Mononuclear cell (primary cell): ENCODE data around the gene CXCL9. TPM values are rescaled to one million over a fixed set of nuclear protein-coding genes. Genes with fewer than 3 reads are reported as not detected.
"Not testable (repeated sequence)": the region's sequence is repeated elsewhere in the genome, so short reads cannot be mapped to it uniquely, and the experiment has no call there.

Experiments
- H3K27me3 ChIP-seq: 2 replicates; pipeline ENCODE4 v1.6.0; 2011; ENCODE audit warnings: low read length, control low read depth; ENCODE audit not compliant: insufficient read depth
- H3K4me1 ChIP-seq: 2 replicates; pipeline ENCODE4 v1.5.1; 2011; ENCODE audit warnings: mild to moderate bottlenecking, low read length, control low read depth; ENCODE audit not compliant: insufficient read depth
- H3K4me3 ChIP-seq: 2 replicates; pipeline ENCODE4 v1.5.1; 2011; ENCODE audit warnings: mild to moderate bottlenecking, low read length, moderate library complexity
- H3K9me3 ChIP-seq: 2 replicates; pipeline ENCODE4 v1.5.1; 2011; ENCODE audit warnings: low read depth, mild to moderate bottlenecking, control low read depth, low read length
- total RNA-seq: library from RNA; depleted of rRNA; stranded (reverse); fragments of >200 nt; gene quantifications from one replicate; pipeline ENCODE4 v1.2.3, GENCODE V29; 2012

CXCL9 gene
- total RNA-seq, 1 donor = 0.52 TPM

DNA sequence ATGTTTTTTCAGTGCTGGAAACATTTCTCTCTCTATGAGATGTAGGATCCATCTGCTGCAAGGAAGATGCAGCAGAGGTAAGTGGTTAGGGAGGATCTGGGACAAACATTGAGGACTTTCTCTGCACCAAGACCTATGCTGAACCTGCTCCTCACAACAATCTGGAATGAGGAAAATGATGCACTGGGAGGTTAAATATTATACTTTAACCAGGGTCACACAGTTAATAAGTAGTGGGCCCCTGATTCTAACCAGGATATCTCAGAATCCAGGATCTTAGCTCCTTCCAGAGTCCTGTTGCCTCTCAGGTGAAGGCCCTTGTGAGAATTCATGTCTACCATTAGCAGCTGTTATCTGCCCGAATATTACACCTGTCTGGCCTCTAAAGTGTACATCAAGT is 7.0 kb downstream of the CXCL9 start:
- Histone ChIP-seq H3K9me3 (no peaks in the 10 kb centered on the region), H3K27me3 (no peaks in the 10 kb centered on the region), H3K4me3 (no peak overlapping the region), H3K4me1 (peaks cover 12% of the 10 kb centered on the region)

DNA sequence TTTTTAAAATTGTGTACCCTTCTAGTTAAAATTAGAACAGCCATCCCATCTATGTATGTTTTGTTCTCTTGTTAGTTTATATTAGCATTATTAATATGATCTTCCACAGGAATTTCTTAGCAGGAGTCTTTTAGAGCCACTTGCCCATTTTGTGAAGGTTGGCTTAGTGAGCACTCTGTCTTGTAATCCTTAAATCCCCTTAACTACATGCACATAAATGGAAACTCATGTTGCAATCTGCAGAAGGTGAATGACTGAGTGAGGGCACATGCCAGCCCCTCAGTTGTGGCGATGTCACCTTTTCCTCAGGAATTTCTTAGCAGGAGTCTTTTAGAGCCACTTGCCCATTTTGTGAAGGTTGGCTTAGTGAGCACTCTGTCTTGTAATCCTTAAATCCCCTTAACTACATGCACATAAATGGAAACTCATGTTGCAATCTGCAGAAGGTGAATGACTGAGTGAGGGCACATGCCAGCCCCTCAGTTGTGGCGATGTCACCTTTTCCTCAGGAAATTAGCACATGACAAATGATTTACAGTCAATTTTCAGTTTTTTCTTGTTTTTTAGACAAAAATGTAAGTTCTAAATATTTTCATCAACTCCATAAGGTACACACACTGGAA is 8.7 kb downstream of the CXCL9 start:
- H3K9me3 ChIP-seq, H3K4me3 ChIP-seq, H3K27me3 ChIP-seq: not testable (repeated sequence)
- peaks cover 12% of the 10 kb centered on the region for H3K4me1 ChIP-seq

DNA sequence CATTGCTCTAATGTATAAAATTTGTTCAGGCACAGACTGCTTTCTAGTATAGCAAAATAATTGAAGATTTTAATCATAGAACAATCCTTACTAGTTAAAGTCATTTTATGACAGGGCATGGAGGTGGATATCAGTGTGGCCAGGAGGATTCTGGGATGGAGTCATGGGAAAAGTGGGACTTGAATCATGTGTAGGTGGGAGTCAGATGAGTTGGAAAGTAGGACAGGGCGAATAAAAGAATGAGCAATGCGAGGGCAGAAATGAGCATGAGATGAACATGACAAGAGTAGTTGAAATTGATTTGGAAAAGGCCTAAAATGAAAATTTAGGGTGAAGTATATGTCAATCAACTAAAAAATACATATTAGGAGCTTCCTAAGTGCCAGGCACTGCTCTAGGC is 9.4 kb downstream of the CXCL9 start:
- H3K9me3 ChIP-seq = no peaks in the 10 kb centered on the region
- H3K4me1 ChIP-seq = peaks cover 12% of the 10 kb centered on the region
- no peak overlapping the region for H3K4me3 ChIP-seq
- H3K27me3 ChIP-seq = no peaks in the 10 kb centered on the region

DNA sequence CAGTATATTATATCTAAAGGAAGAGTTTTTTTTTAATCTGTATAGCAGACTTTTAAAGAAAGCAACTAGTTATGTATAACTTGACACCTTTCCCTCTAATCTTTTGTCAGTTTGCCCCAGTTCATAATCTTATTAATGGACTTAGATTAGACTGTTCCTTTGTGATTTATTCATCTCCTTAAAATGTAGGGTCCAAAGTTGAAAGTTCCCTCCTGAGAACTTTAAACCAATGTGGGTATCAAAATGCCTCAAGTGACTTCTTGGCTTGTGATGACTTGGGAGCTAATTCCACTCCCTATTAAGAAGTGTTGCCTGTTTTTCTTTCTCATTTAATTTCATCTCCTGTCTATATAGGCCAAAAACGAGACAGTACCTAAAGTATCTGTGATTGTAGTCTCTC is 10.2 kb downstream of the CXCL9 start:
- peaks cover 6% of the 10 kb centered on the region for H3K4me1 ChIP-seq
- H3K9me3 ChIP-seq = no peaks in the 10 kb centered on the region
- H3K4me3 ChIP-seq = no peak overlapping the region
- no peaks in the 10 kb centered on the region for H3K27me3 ChIP-seq

DNA sequence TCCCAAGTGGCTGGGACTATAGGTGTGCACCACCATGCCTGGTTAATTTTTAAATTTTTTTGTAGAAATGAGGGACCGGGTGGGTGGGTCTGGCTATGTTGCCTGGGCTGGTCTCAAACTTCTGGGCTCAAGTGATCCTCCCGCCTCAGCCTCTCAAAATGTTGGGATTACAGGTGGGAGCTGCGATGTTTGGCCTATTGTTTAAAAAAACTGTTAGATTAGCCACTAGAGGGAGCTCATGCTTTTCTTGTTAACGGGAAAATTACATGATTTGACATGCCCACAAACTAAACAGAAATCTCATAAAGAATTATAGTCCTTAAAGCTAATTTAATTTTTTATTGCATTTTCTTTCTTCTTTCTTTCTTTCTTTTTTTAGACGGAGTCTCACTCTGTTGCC is 11.6 kb downstream of the CXCL9 start:
- no peaks in the 10 kb centered on the region for H3K9me3 ChIP-seq
- H3K4me3 ChIP-seq = no peak overlapping the region
- peaks cover 4% of the 10 kb centered on the region for H3K4me1 ChIP-seq
- H3K27me3 ChIP-seq = no peaks in the 10 kb centered on the region

DNA sequence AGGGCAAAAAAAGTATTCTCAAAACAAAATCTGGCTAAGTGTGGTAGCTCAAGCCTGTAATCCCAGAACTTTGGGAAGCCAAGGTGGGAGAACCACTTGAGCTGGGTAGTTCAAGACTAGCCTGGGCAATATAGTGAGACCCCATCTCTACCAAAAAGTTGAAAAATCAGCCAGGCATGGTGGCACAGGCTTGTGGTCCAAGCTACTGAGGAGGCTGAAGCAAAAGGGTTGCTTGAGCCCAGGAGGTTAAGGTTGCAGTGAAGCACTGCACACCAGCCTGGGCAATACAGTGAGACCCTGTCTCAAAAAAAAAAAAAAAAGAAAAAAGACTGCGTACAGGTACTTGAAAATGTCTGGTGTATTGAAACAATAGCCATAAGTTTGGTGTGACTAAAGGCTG is 14.8 kb downstream of the CXCL9 start:
- no peaks in the 10 kb centered on the region for H3K9me3 ChIP-seq
- H3K4me1 ChIP-seq = peaks cover 27% of the 10 kb centered on the region
- no peaks in the 10 kb centered on the region for H3K27me3 ChIP-seq
- H3K4me3 ChIP-seq = no peak overlapping the region

DNA sequence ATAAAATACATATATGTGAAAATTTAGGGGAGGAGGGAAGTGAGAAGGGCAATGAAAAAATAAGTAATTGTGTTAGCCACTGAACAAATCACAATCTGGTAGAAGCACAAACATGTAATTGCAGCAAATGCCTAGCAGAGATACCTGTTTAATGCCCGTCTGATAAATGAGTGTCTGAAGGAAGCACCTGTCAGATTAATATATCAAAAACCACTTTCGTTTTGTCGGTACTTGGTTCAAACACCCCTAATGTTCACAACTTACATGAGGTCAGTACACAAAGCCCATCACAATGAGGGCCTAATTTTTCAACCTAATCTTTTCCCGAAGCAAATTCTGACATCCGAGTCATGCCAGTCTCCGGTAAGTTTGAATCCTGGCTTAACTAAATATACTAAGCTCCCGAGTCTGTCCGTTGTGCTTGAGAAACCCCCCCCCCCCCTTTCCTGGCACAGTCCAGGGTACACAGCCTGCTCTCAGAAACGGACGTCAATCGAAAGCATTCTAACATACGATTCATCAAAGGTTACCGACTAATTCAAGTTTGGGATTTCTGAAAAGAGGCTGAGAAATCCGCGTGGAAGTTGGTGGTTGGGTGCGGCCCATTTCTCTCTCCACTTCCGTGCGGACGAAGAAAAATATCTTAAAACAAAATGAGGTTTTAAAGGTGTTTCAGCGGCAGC is 17.3 kb downstream of the CXCL9 start:
- H3K27me3 ChIP-seq = no peaks in the 10 kb centered on the region
- no peaks in the 10 kb centered on the region for H3K9me3 ChIP-seq
- H3K4me1 ChIP-seq = peaks cover 31% of the 10 kb centered on the region
- peak overlapping the region; percentile 94 for H3K4me3 ChIP-seq

DNA sequence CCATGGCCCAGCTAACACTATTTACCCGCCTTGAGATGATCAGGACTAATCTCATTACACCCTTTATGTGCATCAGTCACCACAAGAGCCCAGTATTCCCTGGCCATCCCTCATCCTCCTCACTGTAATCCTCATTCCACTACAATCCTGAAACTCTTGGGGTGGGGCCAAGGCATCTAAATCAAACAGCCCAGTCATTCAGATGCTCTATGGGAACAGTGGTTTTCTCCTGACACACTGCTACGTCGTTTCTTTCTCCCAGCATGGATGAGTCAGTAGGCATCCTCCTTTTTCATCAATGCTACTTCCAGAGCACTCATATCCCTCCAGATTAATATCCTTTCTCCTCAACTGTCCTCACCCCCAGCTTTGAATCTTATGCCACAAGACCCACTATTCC is 22.2 kb downstream of the CXCL9 start:
- Histone ChIP-seq H3K9me3 (no peaks in the 10 kb centered on the region), H3K4me3 (no peak overlapping the region), H3K4me1 (peaks cover 26% of the 10 kb centered on the region), H3K27me3 (no peaks in the 10 kb centered on the region)

DNA sequence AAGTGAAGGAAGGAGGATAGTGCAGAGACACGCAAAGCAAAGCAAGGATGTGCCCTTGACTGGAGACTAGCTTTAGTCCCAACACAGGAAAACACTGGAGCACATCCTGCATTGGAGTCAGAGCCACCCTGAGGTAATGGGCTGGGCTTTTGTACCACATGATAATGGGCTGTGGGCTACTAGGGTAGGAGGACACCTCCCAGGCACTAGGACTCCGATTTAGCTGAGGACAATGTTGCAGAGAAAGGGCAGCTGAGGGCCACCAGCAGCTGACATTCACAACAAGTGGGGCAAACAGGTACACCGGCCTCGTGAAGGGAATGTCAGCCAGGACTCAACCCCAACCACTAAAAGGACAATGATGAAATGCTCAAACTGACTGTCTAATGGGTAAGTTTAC is 26.7 kb downstream of the CXCL9 start:
- H3K4me3 ChIP-seq = no peak overlapping the region
- no peaks in the 10 kb centered on the region for H3K27me3 ChIP-seq
- peaks cover 5% of the 10 kb centered on the region for H3K4me1 ChIP-seq
- no peaks in the 10 kb centered on the region for H3K9me3 ChIP-seq

DNA sequence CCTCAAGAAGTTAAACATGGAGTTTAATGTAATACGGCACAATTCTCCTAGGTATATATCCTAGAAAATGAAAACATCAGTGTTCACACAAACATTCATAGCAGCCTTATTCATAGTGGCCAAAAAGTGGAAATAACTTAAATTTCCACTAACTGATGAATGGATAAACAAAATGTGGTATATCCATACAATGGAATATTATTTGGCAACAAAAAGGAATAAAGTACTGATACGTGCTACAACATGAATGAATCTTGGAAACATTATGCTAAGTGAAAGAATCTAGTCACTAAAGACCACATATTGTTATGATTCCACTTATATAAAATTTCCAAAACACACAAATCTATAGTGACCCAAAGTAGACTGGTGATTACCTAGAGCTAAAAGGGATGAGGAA is 31.1 kb downstream of the CXCL9 start:
- Histone ChIP-seq H3K4me3 (no peak overlapping the region), H3K9me3 (no peaks in the 10 kb centered on the region), H3K27me3 (no peaks in the 10 kb centered on the region), H3K4me1 (peaks cover 5% of the 10 kb centered on the region)

DNA sequence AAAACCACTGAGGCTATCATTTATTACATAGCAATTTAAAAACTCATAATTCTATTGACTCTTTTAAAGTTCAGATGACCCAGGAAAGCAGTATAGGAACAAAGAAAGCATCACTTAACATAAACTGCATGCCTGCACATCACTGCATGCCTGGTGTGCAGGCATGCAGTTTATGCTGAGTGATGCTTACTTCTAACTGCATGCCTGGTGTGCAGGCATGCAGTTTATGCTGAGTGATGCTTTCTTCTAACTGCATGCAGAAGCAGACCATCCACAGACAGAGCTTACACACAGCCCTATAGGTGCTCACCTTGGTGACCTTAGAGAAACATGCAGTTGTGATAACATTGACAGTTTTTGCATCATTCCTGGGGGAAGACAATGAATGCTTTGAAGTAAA is 33.5 kb downstream of the CXCL9 start:
- H3K9me3 ChIP-seq = no peaks in the 10 kb centered on the region
- no peak overlapping the region for H3K4me3 ChIP-seq
- no peaks in the 10 kb centered on the region for H3K27me3 ChIP-seq
- peaks cover 5% of the 10 kb centered on the region for H3K4me1 ChIP-seq

DNA sequence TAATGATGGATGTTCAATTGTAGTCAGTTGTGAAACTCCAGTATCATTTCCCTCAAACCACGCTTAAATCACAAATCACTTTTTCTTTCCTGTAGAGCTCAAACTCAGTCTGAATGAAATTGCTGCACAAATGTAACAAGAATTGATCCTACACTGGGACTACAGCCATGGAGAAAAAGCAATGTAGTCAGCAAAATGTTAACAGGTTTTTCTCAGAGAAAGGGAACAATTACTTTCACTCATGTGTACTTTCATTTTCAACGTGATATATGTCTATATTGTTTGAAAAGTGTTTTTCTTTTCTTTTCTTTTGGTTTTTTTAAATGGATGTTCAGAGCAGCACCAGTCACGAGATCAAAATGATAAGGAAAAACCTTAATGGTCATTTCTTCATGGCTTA is 39.2 kb downstream of the CXCL9 start:
- Histone ChIP-seq H3K9me3 (no peaks in the 10 kb centered on the region), H3K4me1 (no peaks in the 10 kb centered on the region), H3K4me3 (no peak overlapping the region), H3K27me3 (no peaks in the 10 kb centered on the region)

DNA sequence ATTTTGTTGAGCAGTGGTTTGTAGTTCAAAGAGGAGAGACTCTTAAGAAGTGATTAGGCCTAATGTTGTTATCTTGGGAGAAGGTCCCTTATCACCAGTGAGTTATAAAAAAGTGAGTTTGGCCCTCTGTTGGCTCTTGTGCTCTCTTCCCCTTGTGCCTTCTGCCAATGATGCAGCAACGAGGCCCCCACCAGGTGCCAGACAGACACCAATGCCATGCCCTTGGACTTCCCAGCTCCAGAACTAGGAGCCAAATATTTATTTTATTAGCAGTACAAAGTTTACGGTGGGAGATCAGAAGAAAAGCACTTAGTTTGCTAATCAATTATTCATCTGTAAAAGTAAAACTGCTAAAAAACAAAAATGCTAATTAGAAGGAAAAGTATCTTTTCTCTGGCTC is 43.8 kb downstream of the CXCL9 start:
- no peaks in the 10 kb centered on the region for H3K27me3 ChIP-seq
- H3K4me3 ChIP-seq = no peak overlapping the region
- no peaks in the 10 kb centered on the region for H3K4me1 ChIP-seq
- no peaks in the 10 kb centered on the region for H3K9me3 ChIP-seq

DNA sequence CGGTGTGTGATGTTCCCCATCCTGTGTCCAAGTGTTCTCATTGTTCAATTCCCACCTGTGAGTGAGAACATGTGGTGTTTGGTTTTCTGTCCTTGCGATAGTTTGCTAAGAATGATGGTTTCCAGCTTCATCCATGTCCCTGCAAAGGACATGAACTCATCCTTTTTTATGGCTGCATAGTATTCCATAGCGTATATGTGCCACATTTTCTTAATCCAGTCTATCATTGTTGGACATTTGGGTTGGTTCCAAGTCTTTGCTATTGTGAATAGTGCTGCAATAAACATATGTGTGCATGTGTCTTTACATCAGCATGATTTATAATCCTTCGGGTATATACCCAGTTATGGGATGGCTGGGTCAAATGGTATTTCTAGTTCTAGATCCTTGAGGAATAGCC is 45.2 kb downstream of the CXCL9 start:
- not testable (repeated sequence) for H3K9me3 ChIP-seq, H3K4me3 ChIP-seq, H3K4me1 ChIP-seq, H3K27me3 ChIP-seq

DNA sequence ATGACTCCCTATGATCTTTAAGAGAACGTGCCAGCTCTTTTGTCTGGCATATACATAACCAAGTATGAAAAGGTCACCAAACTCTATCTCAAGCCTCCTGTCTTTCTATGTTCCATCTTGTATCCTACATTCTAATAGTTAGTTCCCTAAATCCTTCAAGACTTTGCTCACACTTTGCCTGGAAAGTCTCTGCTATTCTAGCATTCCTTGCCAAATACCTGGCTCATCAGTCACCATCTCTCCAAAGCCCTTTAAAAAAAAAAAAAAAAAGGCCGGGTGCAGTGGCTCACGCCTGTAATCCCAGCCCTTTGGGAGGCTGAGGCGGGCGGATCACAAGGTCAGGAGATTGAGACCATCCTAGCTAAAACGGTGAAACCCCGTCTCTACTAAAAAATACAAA is 48.8 kb downstream of the CXCL9 start:
- not testable (repeated sequence) for H3K9me3 ChIP-seq, H3K27me3 ChIP-seq, H3K4me3 ChIP-seq, H3K4me1 ChIP-seq

DNA sequence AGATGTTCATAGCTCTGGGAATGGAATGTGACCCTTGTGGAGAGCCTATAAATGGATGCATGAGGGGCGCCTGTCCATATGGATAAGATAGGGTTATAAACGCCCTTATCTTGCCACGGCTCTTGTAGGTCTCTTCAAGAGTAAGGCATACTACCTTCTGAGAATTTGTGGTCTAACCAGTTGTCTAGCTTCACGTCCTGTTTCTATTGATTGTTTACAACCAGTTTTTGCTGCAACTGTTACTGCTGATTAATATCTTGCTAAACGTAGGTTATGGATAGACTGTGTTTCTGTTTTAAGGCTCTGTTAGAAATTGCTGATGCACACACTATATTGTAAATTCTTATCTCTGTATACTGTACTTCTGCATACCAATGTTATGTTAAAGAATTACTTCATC is 52.5 kb downstream of the CXCL9 start:
- not testable (repeated sequence) for H3K4me1 ChIP-seq, H3K9me3 ChIP-seq, H3K4me3 ChIP-seq, H3K27me3 ChIP-seq
